ENCODE data around the gene SLC13A3.

SLC13A3 gene

DNA sequence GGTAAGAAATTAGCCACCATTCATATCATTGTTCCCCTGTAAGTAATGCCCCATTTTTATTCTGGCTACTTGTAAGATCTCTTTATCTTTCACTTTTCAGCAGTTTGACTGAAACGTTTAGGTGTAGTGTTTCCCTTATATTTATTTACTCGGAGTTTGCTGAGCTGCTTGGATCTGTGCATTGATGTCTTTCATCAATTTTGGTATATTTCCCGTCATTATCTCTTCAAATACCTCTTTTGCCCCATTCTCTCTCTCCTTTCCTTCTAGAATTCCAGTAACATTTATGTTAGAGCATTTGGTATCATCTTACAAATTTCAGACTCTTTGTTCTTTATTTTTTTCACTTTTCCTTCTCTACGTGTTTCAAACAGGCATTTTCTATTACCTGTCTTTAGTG, 9.2 kb upstream of the SLC13A3 start:
- H3K27ac ChIP-seq: no peak overlapping the region
- no peak for TF ChIP-seq ZFX (IDR thresholded peaks at IDR 0.05)
- TF ChIP-seq, protein P1, sequence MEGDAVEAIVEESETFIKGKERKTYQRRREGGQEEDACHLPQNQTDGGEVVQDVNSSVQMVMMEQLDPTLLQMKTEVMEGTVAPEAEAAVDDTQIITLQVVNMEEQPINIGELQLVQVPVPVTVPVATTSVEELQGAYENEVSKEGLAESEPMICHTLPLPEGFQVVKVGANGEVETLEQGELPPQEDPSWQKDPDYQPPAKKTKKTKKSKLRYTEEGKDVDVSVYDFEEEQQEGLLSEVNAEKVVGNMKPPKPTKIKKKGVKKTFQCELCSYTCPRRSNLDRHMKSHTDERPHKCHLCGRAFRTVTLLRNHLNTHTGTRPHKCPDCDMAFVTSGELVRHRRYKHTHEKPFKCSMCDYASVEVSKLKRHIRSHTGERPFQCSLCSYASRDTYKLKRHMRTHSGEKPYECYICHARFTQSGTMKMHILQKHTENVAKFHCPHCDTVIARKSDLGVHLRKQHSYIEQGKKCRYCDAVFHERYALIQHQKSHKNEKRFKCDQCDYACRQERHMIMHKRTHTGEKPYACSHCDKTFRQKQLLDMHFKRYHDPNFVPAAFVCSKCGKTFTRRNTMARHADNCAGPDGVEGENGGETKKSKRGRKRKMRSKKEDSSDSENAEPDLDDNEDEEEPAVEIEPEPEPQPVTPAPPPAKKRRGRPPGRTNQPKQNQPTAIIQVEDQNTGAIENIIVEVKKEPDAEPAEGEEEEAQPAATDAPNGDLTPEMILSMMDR (conservative IDR thresholded peaks at IDR 0.05): no peak

DNA sequence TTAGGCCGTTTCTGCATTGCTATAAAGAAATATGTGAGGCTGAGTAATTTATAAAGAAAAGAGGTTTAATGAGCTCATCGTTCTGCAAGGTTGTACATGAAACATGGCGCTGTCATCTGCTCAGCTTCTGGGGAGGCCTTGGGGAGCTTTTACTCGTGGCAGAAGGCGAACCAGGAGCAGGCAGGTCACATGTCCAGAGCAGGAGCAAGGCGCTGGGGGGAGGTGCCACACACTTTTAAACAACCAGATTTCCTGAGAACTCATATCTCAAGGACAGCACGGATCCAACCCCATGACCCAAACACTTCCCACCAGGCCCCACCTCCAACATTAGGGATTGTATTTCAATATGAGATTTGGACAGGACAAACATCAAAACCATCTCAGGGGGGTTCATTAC, 6.4 kb upstream of the SLC13A3 start:
- TF ChIP-seq, protein P1 (conservative IDR thresholded peaks at IDR 0.05): no peak
- no peak for TF ChIP-seq ZFX (IDR thresholded peaks at IDR 0.05)
- no peak overlapping the region for H3K27ac ChIP-seq

DNA sequence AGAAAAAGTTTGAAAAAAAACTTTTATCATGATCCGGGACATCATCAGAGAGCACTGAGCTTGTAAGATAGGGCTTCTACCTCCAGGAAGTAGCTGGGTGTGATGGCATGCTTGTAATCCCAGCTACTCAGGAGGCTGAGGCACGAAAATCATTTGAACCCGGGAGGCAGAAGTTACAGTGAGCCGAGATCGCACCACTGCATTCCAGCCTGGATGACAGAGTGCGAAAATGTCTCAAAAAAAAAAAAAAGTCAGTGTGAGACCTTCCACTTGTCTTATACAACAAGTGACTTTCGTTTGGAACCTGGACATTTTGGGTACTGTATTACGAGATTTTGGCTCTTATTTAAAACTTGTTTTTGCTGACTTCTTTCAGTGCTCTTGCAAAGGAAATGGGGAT, 5.9 kb upstream of the SLC13A3 start:
- no peak overlapping the region for H3K27ac ChIP-seq
- TF ChIP-seq, protein P1 (conservative IDR thresholded peaks at IDR 0.05): no peak
- TF ChIP-seq ZFX (IDR thresholded peaks at IDR 0.05): no peak

DNA sequence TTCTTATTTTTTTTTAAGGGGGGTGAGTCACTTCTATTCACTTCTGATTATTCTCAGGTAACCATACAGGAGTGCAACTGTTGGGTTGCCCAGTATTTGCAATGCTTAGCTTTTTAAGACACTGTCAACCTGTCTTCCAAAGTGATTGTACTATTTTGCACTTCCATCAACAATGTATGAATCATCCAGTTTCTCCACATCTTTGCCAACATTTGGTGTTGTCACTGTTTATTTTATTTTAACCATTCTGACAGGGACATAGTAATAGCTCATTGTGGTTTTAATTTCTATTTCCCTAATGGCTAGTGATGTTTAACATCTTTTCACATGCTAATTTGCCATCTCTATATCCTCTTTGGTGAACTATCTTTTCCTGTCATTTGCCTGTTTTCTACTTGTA, 1.4 kb upstream of the SLC13A3 start:
- TF ChIP-seq, protein P1 (conservative IDR thresholded peaks at IDR 0.05): no peak
- no peak for TF ChIP-seq ZFX (IDR thresholded peaks at IDR 0.05)
- H3K27ac ChIP-seq: no peak overlapping the region

DNA sequence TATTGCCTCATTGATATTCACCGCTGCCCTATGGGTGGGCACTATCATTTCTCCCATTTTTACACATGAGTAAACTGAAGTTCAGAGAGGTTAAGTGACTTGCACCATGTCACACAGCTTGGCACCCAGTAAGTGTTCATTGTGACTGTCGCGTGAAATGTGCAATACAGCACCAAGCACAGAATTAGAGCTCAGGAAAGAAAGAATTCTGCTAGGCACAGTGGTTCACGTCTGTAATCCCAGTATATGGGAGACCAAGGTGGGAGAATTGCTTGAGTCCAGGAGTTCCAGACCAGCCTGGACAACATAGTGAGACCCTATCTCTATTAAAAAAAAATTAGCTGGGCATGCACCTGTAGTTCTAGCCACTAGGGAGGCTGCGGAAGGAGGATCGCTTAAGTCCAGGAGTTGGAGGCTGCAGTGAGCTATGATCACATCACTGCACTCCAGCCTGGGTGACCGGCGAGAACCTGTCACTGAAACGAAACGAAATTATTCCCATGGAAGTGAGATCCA, 626 bp downstream of the SLC13A3 start:
- TF ChIP-seq ZFX (IDR thresholded peaks at IDR 0.05): no peak
- TF ChIP-seq, protein P1 (conservative IDR thresholded peaks at IDR 0.05): no peak
- no peak overlapping the region for H3K27ac ChIP-seq

DNA sequence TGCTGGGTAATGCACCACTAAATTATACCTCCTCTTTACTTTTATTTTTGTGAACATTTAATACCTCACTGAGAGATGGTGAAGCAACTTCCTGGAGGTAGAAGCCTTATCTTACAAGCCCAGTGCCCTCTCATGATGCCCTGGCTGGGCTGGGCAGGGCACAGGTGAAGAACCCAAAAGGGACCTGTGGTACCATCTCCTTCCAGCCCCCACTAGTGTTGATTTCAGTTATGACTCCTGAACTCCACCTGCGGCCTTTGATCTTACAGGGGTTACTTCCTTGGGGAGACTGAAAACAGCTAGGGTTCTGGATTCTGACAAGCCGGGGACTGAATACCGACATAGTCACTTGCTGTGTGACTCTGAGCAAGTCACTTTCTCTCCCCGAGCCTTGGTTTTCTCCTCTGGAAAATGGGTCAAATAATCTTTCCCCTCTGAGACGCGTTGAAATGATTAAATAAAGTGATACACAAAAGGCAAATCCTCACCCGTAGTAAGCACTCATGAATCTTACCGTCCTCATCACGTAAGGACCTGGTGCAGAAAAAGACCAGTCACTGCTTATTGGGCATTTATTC, 1.2 kb downstream of the SLC13A3 start:
- H3K27ac ChIP-seq: no peak overlapping the region
- TF ChIP-seq, protein P1 (conservative IDR thresholded peaks at IDR 0.05): no peak

DNA sequence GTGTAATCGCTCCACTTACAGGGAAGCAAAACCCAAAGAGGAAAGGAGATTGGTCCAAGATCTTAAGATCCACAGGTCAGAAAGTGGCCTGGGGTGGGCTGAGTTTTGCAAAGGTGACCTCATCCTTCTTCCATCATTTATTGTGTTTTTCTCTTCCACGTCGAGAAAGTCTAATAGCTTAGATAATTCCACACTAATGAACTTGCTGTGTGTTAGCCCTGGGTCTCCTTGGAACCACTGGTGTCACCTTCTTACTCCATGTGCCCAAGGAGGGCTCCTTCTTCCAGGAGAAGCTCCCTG, 1.7 kb downstream of the SLC13A3 start:
- H3K27ac ChIP-seq: no peak overlapping the region
- TF ChIP-seq, protein P1 (conservative IDR thresholded peaks at IDR 0.05): no peak
- TF ChIP-seq ZFX (IDR thresholded peaks at IDR 0.05): no peak

Data from C4-2B (cell line).